H1 (cell line): ENCODE data around the gene ANK3. TPM values are rescaled to one million over a fixed set of nuclear protein-coding genes. Genes with fewer than 3 reads are reported as not detected.

Experiments
- CBX5 ChIP-seq: fragments of 300-800, 300-1000 bp; sonication (generic); IDR thresholded peaks from 2 replicates; pipeline ENCODE4 v1.7.1; 2016; ENCODE audit warnings: antibody characterized with exemption, low read length, low read depth
- E2F6 ChIP-seq: IDR thresholded peaks from 2 replicates; pipeline ENCODE4 v1.6.1; 2012; ENCODE audit warnings: inconsistent platforms
- POLR2AphosphoS5 ChIP-seq: IDR thresholded peaks from 2 replicates; pipeline ENCODE4 v1.6.1; 2011; ENCODE audit warnings: low read depth, low read length
- SP1 ChIP-seq: IDR thresholded peaks from 2 replicates; pipeline ENCODE4 v1.6.1; 2011; ENCODE audit warnings: low read depth, low read length
- SRF ChIP-seq: IDR thresholded peaks from 2 replicates; pipeline ENCODE4 v1.6.1; 2011; ENCODE audit warnings: mild to moderate bottlenecking, low read depth, low read length, moderate library complexity
- SUZ12 ChIP-seq: fragments of 200-600 bp; sonication (generic); IDR thresholded peaks from 2 replicates; pipeline ENCODE4 v1.6.1; 2012; ENCODE audit warnings: mild to moderate bottlenecking, inconsistent platforms, low read length, moderate library complexity, mixed read lengths
- polyA plus RNA-seq, 7 experiments: library from polyadenylated mRNA; depleted of rRNA in 3 of 7; stranded (reverse) in 5 of 7; unstranded in 2 of 7; fragments of >200 nt in 5 of 7; fragments of 200-250 nt in 2 of 7; gene quantifications; 1 replicate in 5 of 7; 2 replicates in 1 of 7; 4 replicates in 1 of 7; pipeline versions ENCODE4 v1.2.1 to v1.2.3, GENCODE V29; 2011 to 2013; ENCODE audit warnings: missing spikeins in 2 of 7, mixed read lengths in 2 of 7
- total RNA-seq: library from RNA; stranded (reverse); fragmentation: NEBNext Ultra II Directional; extraction: Animal tissue kit (Norgen Biotek cat#: 25700); gene quantifications from 2 replicates; pipeline ENCODE4 v1.2.1, GENCODE V29; 2021
- TF ChIP-seq, protein P1 (sequence below): fragments of 300-600 bp; sonication (generic); IDR thresholded peaks from 2 replicates; pipeline ENCODE4 v1.7.1; 2012; ENCODE audit warnings: low read length, moderate library complexity, mild to moderate bottlenecking, inconsistent platforms; ENCODE audit not compliant: insufficient replicate concordance

Gene ANK3
- total and polyA plus RNA-seq, 2 of the 8 experiments (the other 6 are each of a cell fraction or from before 2014, with no cell fraction given) = 18.1 to 67.9 TPM

DNA sequence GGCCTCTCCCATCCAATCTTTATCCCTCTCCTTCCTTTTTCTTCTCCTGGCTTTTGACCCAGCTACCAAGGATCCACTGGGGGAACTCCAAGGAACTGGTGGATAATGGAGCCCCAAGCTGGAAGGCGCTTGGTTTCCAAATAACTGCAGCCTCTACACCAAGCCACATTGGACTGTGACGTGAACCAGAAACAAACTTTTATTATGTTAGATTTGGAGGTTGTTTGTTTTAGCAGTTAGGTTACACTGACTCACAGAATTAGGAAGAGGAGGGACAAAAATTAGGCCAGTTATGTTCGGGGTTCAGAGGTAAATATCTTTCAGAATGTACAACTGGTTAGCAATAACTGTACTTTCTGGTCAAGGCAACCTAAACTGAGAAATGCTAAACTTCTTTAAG lies 21.3 kb upstream of the ANK3 start (continued):
- TF ChIP-seq E2F6 (no peak), SRF (no peak), POLR2AphosphoS5 (no peak), CBX5 (no peak), SP1 (no peak), SUZ12 (no peak)
- TF ChIP-seq, protein P1, sequence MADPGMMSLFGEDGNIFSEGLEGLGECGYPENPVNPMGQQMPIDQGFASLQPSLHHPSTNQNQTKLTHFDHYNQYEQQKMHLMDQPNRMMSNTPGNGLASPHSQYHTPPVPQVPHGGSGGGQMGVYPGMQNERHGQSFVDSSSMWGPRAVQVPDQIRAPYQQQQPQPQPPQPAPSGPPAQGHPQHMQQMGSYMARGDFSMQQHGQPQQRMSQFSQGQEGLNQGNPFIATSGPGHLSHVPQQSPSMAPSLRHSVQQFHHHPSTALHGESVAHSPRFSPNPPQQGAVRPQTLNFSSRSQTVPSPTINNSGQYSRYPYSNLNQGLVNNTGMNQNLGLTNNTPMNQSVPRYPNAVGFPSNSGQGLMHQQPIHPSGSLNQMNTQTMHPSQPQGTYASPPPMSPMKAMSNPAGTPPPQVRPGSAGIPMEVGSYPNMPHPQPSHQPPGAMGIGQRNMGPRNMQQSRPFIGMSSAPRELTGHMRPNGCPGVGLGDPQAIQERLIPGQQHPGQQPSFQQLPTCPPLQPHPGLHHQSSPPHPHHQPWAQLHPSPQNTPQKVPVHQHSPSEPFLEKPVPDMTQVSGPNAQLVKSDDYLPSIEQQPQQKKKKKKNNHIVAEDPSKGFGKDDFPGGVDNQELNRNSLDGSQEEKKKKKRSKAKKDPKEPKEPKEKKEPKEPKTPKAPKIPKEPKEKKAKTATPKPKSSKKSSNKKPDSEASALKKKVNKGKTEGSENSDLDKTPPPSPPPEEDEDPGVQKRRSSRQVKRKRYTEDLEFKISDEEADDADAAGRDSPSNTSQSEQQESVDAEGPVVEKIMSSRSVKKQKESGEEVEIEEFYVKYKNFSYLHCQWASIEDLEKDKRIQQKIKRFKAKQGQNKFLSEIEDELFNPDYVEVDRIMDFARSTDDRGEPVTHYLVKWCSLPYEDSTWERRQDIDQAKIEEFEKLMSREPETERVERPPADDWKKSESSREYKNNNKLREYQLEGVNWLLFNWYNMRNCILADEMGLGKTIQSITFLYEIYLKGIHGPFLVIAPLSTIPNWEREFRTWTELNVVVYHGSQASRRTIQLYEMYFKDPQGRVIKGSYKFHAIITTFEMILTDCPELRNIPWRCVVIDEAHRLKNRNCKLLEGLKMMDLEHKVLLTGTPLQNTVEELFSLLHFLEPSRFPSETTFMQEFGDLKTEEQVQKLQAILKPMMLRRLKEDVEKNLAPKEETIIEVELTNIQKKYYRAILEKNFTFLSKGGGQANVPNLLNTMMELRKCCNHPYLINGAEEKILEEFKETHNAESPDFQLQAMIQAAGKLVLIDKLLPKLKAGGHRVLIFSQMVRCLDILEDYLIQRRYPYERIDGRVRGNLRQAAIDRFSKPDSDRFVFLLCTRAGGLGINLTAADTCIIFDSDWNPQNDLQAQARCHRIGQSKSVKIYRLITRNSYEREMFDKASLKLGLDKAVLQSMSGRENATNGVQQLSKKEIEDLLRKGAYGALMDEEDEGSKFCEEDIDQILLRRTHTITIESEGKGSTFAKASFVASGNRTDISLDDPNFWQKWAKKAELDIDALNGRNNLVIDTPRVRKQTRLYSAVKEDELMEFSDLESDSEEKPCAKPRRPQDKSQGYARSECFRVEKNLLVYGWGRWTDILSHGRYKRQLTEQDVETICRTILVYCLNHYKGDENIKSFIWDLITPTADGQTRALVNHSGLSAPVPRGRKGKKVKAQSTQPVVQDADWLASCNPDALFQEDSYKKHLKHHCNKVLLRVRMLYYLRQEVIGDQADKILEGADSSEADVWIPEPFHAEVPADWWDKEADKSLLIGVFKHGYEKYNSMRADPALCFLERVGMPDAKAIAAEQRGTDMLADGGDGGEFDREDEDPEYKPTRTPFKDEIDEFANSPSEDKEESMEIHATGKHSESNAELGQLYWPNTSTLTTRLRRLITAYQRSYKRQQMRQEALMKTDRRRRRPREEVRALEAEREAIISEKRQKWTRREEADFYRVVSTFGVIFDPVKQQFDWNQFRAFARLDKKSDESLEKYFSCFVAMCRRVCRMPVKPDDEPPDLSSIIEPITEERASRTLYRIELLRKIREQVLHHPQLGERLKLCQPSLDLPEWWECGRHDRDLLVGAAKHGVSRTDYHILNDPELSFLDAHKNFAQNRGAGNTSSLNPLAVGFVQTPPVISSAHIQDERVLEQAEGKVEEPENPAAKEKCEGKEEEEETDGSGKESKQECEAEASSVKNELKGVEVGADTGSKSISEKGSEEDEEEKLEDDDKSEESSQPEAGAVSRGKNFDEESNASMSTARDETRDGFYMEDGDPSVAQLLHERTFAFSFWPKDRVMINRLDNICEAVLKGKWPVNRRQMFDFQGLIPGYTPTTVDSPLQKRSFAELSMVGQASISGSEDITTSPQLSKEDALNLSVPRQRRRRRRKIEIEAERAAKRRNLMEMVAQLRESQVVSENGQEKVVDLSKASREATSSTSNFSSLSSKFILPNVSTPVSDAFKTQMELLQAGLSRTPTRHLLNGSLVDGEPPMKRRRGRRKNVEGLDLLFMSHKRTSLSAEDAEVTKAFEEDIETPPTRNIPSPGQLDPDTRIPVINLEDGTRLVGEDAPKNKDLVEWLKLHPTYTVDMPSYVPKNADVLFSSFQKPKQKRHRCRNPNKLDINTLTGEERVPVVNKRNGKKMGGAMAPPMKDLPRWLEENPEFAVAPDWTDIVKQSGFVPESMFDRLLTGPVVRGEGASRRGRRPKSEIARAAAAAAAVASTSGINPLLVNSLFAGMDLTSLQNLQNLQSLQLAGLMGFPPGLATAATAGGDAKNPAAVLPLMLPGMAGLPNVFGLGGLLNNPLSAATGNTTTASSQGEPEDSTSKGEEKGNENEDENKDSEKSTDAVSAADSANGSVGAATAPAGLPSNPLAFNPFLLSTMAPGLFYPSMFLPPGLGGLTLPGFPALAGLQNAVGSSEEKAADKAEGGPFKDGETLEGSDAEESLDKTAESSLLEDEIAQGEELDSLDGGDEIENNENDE = no peak
